Renal cortex interstitium (tissue), 11 donors: ENCODE results near the gene ANKRD65. TPM values are rescaled to one million over a fixed set of nuclear protein-coding genes. Genes with fewer than 3 reads are reported as not detected.
A peak's percentile ranks its signal among the peaks of the same experiment; 100 is the strongest.
"Not testable (repeated sequence)": the region's sequence is repeated elsewhere in the genome, so short reads cannot be mapped to it uniquely, and the experiment has no call there.

Source experiments
- DNase-seq, 11 donors: peaks; one replicate each; pipeline ENCODE4 v3.0.0-alpha.2; 2013; ENCODE audit warnings: low read depth in 9 of 11, low spot score in 4 of 11; ENCODE audit errors: extremely low read depth in 1 of 11
- polyA plus RNA-seq, 3 donors: library from polyadenylated mRNA; unstranded; fragments of 120-200 nt; gene quantifications; one replicate each; pipeline ENCODE4 v1.2.1, GENCODE V29; 2013; ENCODE audit not compliant: insufficient read length in 3 of 3

ANKRD65 gene
- polyA plus RNA-seq, 3 donors, result 8.3 to 14.7 (median 10.6) TPM

- DNase-seq, result not testable (repeated sequence)
Measured at GRCh38 chr1:1385339-1385738, 35.7 kb downstream of the ANKRD65 start.

- no peak for DNase-seq
Measured at GRCh38 chr1:1381294-1381693, 39.8 kb downstream of the ANKRD65 start.

GRCh38 chr1:1380860-1381259, 40.2 kb downstream of the ANKRD65 start:
- DNase-seq, result no peak

- DNase-seq, result no peak
Measured at GRCh38 chr1:1377540-1378205, 43.4 kb downstream of the ANKRD65 start.

- no peak for DNase-seq
Measured at GRCh38 chr1:1376551-1377226, 44.4 kb downstream of the ANKRD65 start.

- DNase-seq, result peak; percentile 98 to 100 (median 100)
Measured at GRCh38 chr1:1374929-1375662, 46.0 kb downstream of the ANKRD65 start, which contains the start of gene AURKAIP1. Gene AURKAIP1 (minus strand): TSS chr1:1375207. CDS start chr1:1374756, 451 bp downstream.

- DNase-seq, result no peak
Measured at GRCh38 chr1:1374589-1374928, 46.5 kb downstream of the ANKRD65 start.

- DNase-seq, result no peak
Measured at GRCh38 chr1:1373815-1374588, 47.1 kb downstream of the ANKRD65 start.

GRCh38 chr1:1373051-1373814, 47.8 kb downstream of the ANKRD65 start:
- DNase-seq, result no peak

GRCh38 chr1:1371746-1372711, 49.0 kb downstream of the ANKRD65 start:
- DNase-seq, result no peak

GRCh38 chr1:1371364-1371745, 49.7 kb downstream of the ANKRD65 start:
- DNase-seq, result no peak

GRCh38 chr1:1370771-1371300, 50.2 kb downstream of the ANKRD65 start:
- DNase-seq, result no peak

- DNase-seq, result not testable (repeated sequence)
Measured at GRCh38 chr1:1370094-1370493, 51.0 kb downstream of the ANKRD65 start.
